GM18873 (cell line): ENCODE measurements around the gene DRC7.

ENCODE experiments used
- ATAC-seq: cut with Tn5 transposase; IDR thresholded peaks from one replicate; pipeline ENCODE4 v1.9.1; 2021; ENCODE audit warnings: mild to moderate bottlenecking, moderate library complexity, moderate number of reproducible peaks; ENCODE audit not compliant: unreplicated experiment, low FRiP score

DRC7 gene

GRCh38 chr16:57689762-57690558 is 4.6 kb upstream of the DRC7 start:
- no peak for ATAC-seq

- no peak for ATAC-seq
These were observed 3.7 kb upstream of the DRC7 start for GRCh38 chr16:57690782-57691471.

GRCh38 chr16:57692636-57693035 is 2.0 kb upstream of the DRC7 start:
- no peak for ATAC-seq

- ATAC-seq = no peak
These were observed 1.1 kb upstream of the DRC7 start for GRCh38 chr16:57693550-57693949.

GRCh38 chr16:57694231-57694724 is 328 bp upstream of the DRC7 start:
- no peak for ATAC-seq

- no peak for ATAC-seq
These were observed 1.1 kb downstream of the DRC7 start for GRCh38 chr16:57695680-57696069.

GRCh38 chr16:57696240-57696639 is 1.6 kb downstream of the DRC7 start:
- no peak for ATAC-seq

- ATAC-seq = no peak
These were observed 3.4 kb downstream of the DRC7 start for GRCh38 chr16:57697896-57698537.

GRCh38 chr16:57698812-57699405 is 4.3 kb downstream of the DRC7 start:
- ATAC-seq = no peak

GRCh38 chr16:57699481-57699880 is 4.9 kb downstream of the DRC7 start:
- ATAC-seq = no peak

GRCh38 chr16:57699899-57700298 is 5.3 kb downstream of the DRC7 start:
- ATAC-seq = no peak

GRCh38 chr16:57700781-57701551 is 6.4 kb downstream of the DRC7 start:
- ATAC-seq = no peak

GRCh38 chr16:57701759-57702371 is 7.3 kb downstream of the DRC7 start:
- ATAC-seq = no peak

- no peak for ATAC-seq
These were observed 8.9 kb downstream of the DRC7 start for GRCh38 chr16:57703416-57704010.

- ATAC-seq = no peak
These were observed 9.7 kb downstream of the DRC7 start for GRCh38 chr16:57704011-57704904.

GRCh38 chr16:57704905-57705852 is 10.6 kb downstream of the DRC7 start:
- ATAC-seq = no peak

- ATAC-seq = no peak
These were observed 12.1 kb downstream of the DRC7 start for GRCh38 chr16:57706717-57707116.
